DND-41 (cell line): ENCODE measurements around the gene SYT3.

Experiments
- ATAC-seq: fragments of 200-7000 bp; cut with Tn5 transposase; 3 replicates; pipeline ENCODE4 v1.9.1; 2021; ENCODE audit warnings: low read depth; ENCODE audit not compliant: insufficient read depth
- DNase-seq: peaks from one replicate; pipeline ENCODE4 v3.0.0-alpha.2; 2020
- H2AFZ ChIP-seq: 2 replicates; pipeline ENCODE4 v1.6.0; 2012; ENCODE audit warnings: low read depth, low read length
- H3K27ac ChIP-seq: 2 replicates; pipeline ENCODE4 v1.5.1; 2012; ENCODE audit warnings: low read length, inconsistent platforms
- H3K27me3 ChIP-seq: fragments of 200-600 bp; sonication (generic); 2 replicates; pipeline ENCODE4 v1.6.0; 2012; ENCODE audit warnings: low read length, mild to moderate bottlenecking, inconsistent platforms; ENCODE audit not compliant: insufficient read depth, poor library complexity
- H3K36me3 ChIP-seq: 2 replicates; pipeline ENCODE4 v1.5.1; 2012; ENCODE audit warnings: low read length, inconsistent platforms; ENCODE audit not compliant: insufficient read depth
- H3K4me1 ChIP-seq: 2 replicates; pipeline ENCODE4 v1.5.1; 2012; ENCODE audit warnings: mild to moderate bottlenecking, low read length; ENCODE audit not compliant: insufficient read depth
- H3K4me2 ChIP-seq: 2 replicates; pipeline ENCODE4 v1.6.0; 2012; ENCODE audit warnings: mild to moderate bottlenecking, moderate library complexity, low read length, inconsistent platforms; ENCODE audit not compliant: insufficient read depth
- H3K4me3 ChIP-seq, 2 experiments: fragments of 200-600 bp in 1 of 2; shearing (Covaris generic) in 1 of 2; 2 replicates each; pipeline ENCODE4 v1.5.1; 2012 to 2016; ENCODE audit warnings: inconsistent platforms in 2 of 2, low read length in 2 of 2, mild to moderate bottlenecking in 2 of 2, low read depth in 1 of 2, moderate library complexity in 1 of 2
- H3K79me2 ChIP-seq: 2 replicates; pipeline ENCODE4 v1.6.0; 2012; ENCODE audit warnings: low read length, inconsistent platforms; ENCODE audit not compliant: insufficient read depth
- H3K9ac ChIP-seq: 2 replicates; pipeline ENCODE4 v1.6.0; 2012; ENCODE audit warnings: low read depth, mild to moderate bottlenecking, inconsistent platforms, low read length, moderate library complexity
- H3K9me3 ChIP-seq: 2 replicates; pipeline ENCODE4 v1.5.1; 2012; ENCODE audit warnings: low read length, moderate library complexity, mild to moderate bottlenecking, inconsistent platforms; ENCODE audit not compliant: insufficient read depth, severe bottlenecking
- H4K20me1 ChIP-seq: 2 replicates; pipeline ENCODE4 v1.6.0; 2012; ENCODE audit warnings: low read length; ENCODE audit not compliant: insufficient read depth
- CTCF ChIP-seq: IDR thresholded peaks from 2 replicates; pipeline ENCODE4 v1.5.1; 2012; ENCODE audit warnings: borderline replicate concordance, low read length, moderate library complexity, mild to moderate bottlenecking; ENCODE audit not compliant: poor library complexity, severe bottlenecking; ENCODE audit errors: extremely low read depth
- EZH2 ChIP-seq: IDR thresholded peaks from 3 replicates; pipeline ENCODE4 v1.6.1; 2012; ENCODE audit warnings: borderline replicate concordance, low read depth, mild to moderate bottlenecking, moderate library complexity, low read length, inconsistent platforms; ENCODE audit not compliant: severe bottlenecking

The SYT3 gene

GRCh38 chr19:50667177-50667758 is 27.6 kb upstream of the SYT3 start:
- H3K9ac ChIP-seq: no peak overlapping the region
- no peaks in the 10 kb centered on the region for H3K36me3 ChIP-seq
- H2AFZ ChIP-seq: no peak overlapping the region
- no peak overlapping the region for H3K27ac ChIP-seq
- H3K27me3 ChIP-seq: no peaks in the 10 kb centered on the region
- ATAC-seq (no peak), DNase-seq (no peak)
- no peak overlapping the region for H3K4me2 ChIP-seq
- H3K79me2 ChIP-seq: no peaks in the 10 kb centered on the region
- TF ChIP-seq CTCF (no peak), EZH2 (no peak)
- H3K4me3 ChIP-seq: no peak overlapping the region
- H3K9me3 ChIP-seq: no peaks in the 10 kb centered on the region
- no peaks in the 10 kb centered on the region for H3K4me1 ChIP-seq
- H4K20me1 ChIP-seq: no peaks in the 10 kb centered on the region

DNA sequence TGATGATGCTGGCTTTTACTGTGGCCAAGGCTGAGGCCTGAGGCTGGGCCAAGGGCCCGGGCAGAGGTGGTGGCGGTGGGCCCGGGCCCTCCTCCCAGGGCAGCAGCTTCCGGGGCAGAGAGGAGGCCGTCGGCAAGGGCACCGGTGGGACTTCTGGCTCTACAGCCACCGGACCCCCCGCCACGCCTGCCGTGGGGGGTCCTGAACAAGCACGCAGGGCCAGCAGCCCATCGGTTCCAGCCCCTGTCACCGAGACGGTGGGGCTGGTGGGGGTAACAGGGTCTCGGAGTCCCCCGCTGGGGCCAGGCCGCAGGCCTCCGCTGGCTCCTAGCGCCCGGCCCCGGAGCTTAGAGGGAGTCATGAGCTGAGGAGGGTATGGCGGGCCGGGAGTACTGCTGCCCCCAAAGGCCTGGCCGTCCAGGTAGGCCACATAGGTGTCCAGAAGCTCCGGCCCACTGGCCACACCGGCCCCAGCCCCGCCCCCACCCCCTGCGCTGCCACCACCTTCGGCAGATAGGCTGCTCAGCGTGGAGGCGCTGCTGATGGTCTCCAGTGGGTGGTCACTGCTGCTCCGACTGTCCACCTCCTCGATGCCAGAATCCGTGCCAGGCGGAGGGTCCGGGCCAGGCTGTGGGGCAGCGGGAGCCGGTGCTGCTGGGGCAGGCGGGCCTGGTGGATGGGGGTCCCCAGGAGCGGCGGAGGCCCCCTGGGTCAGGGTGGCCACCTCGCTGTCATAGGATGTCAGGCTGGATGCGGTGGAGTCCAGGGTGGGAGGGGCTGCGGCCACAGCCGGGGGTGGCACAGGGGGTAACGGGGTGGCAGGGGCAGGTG is 26.9 kb upstream of the SYT3 start:
- TF ChIP-seq EZH2: no peak
- TF ChIP-seq CTCF: no peak
- Histone ChIP-seq H3K9me3 (no peaks in the 10 kb centered on the region), H3K36me3 (no peaks in the 10 kb centered on the region), H2AFZ (no peak overlapping the region), H3K79me2 (no peaks in the 10 kb centered on the region), H3K4me3 (no peak overlapping the region), H3K4me1 (no peaks in the 10 kb centered on the region), H3K9ac (no peak overlapping the region), H3K27me3 (no peaks in the 10 kb centered on the region), H4K20me1 (no peaks in the 10 kb centered on the region), H3K27ac (no peak overlapping the region), H3K4me2 (no peak overlapping the region)
- ATAC-seq: no peak
- DNase-seq: no peak

DNA sequence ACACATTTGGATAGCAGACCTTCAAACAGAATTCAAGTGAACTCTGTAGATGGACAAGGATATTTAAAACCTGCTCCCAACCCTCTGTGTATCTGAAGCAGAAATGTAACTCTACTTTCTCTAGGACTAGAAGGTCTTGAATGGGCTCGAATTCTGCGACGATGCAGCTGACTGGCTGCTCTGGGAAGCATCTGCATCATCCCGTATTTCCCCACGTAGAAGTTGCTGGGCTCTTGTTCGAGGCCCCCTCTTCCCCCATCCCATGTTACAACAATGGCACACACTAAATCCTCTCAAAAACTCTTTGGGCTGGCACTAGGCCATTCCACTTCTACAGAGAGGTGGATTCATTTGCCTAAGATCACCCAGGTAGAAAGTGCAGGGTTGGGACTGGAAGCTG is 24.5 kb upstream of the SYT3 start:
- Histone ChIP-seq H3K79me2 (no peaks in the 10 kb centered on the region), H3K27ac (no peak overlapping the region), H3K4me2 (no peak overlapping the region), H2AFZ (no peak overlapping the region), H3K36me3 (no peaks in the 10 kb centered on the region), H4K20me1 (no peaks in the 10 kb centered on the region), H3K27me3 (no peaks in the 10 kb centered on the region), H3K4me1 (peaks cover 1% of the 10 kb centered on the region; the same call in 1 of the 2 replicates), H3K9me3 (no peaks in the 10 kb centered on the region), H3K4me3 (no peak overlapping the region), H3K9ac (no peak overlapping the region)
- no peak for ATAC-seq
- TF ChIP-seq EZH2: no peak
- TF ChIP-seq CTCF: no peak
- no peak for DNase-seq
